SIG-M5 treated with dmso at 0.1 percent for 504 hours (cell line): Measurements from ENCODE around the gene MED7.
"Not testable (repeated sequence)": the region's sequence is repeated elsewhere in the genome, so short reads cannot be mapped to it uniquely, and the experiment has no call there.

ENCODE experiments used
- DNase-seq: peaks from one replicate; lab custom pipeline; 2025; ENCODE audit not compliant: unreplicated experiment; lab: John Stamatoyannopoulos, UW

Gene MED7, protein sequence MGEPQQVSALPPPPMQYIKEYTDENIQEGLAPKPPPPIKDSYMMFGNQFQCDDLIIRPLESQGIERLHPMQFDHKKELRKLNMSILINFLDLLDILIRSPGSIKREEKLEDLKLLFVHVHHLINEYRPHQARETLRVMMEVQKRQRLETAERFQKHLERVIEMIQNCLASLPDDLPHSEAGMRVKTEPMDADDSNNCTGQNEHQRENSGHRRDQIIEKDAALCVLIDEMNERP

GRCh38 chr5:157142317-157143126, at the start of gene MED7:
TSS of gene MED7 (minus strand) at chr5:157142865. CDS start at chr5:157139431, 3,434 bp downstream.
- DNase-seq = peak; percentile 99

GRCh38 chr5:157189223-157189622, 46.6 kb upstream of the MED7 start:
- DNase-seq = no peak

GRCh38 chr5:157188270-157188669, 45.6 kb upstream of the MED7 start:
- no peak for DNase-seq

GRCh38 chr5:157187046-157187754, 44.5 kb upstream of the MED7 start:
- no peak for DNase-seq

- no peak for DNase-seq
Measured at GRCh38 chr5:157186309-157187045, 43.8 kb upstream of the MED7 start.

DNA sequence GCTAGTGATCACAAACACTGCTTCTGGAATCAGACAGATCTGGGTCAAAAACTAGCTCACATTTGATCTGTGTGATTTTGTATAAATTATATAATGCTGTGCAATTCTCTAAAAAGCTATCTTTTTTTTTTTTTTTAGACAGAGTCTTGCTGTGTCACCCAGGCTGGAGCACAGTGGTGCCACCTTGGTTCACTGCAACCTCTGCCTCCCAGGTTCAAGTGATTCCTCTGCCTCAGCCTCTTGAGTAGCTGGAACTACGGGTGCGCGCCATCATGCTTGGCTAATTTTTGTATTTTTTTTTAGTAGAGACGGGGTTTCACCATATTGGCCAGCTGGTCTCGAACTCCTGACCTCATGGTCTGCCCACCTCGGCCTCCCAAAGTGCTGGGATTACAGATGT, 42.5 kb upstream of the MED7 start:
- DNase-seq = not testable (repeated sequence)

- DNase-seq = no peak
Measured at GRCh38 chr5:157184117-157184670, 41.5 kb upstream of the MED7 start.

- no peak for DNase-seq
Measured at GRCh38 chr5:157182143-157182757, 39.6 kb upstream of the MED7 start.

DNA sequence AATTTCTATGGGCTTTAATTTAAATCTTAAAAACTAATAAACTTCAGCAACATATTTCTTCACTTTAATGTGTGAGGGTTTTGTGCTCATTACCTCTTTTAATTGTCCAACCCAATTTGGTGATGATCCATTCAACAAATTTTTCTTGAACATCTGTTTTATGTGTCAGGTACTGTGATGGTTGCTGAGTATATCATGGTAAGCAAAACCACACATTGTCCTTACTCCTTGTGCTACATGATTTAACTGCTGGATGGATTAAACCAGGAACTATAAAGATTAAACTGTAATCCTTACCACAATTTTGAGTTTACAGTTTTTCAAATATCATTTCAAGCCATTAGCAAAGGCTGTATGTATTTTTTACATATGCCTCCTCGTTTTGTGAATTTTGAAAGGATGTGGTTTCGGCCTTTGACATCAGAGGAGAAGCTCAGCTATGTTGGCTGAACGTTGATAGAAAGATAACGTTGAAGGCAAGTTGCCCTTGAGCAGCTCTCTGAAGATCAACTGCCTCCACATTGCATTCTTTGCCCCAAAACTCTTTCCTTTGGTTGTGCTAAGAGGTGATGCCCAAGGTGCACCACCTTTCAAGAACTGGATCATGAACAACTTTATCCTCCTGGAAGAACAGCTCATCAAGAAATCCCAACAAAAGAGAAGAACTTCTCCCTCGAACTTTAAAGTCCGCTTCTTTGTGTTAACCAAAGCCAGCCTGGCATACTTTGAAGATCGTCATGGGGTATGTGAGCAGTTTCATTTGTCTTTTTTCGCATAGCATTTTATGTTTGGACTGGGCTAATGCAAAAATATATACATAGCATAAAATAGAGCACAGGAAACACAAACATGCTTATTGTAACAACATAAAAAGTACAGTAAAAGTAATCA, 38.0 kb upstream of the MED7 start, which contains the start of gene ITK:
Gene ITK (plus strand): TSS at position 467 of the 891 bp plus-strand sequence. CDS start 138 bp downstream, at position 605.
- DNase-seq = no peak

DNA sequence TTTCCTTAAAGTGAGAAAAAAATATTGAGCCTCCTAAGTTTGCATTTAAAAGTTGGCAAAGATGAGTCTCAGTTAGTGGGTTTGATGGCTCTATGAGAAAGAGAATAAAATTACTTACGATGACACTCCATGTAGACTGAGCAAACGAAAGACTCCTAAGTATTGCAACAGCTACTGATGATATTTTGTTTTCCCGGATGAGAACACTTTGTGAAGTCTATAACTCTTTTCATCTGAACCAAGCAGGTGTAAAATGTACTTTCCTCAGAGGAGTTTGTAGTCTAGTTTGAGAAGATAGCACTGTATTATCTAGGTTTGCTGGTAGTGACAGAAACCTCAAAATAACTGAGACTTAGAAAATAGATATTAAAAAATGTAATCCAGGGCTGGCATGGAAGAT, 36.3 kb upstream of the MED7 start:
- DNase-seq = no peak

GRCh38 chr5:157177953-157178352, 35.3 kb upstream of the MED7 start:
- no peak for DNase-seq

DNA sequence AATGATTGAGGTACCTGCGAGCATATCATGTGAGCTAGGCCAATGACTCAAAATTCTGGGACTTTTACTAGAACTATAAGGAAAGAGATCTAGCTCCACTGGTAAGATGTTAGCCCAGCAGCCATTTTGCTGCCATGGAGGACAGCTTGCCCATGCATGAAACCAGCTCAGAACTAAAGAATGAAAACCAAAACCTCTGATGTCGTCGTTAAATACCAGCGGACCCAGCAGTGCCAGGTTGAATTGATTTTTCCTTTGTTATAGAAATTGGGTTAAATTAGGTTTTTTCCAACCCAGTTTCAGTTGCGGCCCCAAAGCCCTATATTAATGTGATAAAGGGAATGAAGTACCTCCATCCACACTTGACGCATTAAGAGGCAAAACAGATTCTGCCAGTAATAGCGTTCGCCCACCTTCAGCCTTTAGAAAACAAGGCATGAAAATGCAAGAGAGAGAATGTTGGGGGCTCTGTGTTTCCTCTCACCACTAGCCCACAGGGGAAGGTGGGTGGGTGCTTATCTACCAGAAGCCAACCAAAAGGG, 32.5 kb upstream of the MED7 start:
- no peak for DNase-seq

DNA sequence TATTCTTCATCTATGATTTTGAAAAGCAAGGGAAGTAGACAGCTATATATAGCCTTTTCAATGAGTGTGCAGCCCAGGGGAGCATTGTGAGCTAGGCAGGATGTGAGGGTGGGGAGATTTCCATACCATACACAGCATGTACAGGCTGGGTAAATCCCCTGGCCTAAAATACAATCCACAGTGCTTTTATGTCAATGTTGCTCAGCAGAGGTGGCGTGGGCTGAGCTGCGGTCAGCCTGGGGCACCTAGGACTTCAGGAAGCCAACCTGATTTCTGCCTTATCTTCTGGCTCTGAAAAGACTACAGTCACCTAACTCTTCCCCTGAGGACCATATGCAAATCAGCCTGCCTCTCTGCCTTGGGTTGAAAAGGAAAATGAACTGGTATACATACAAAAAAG, 29.7 kb upstream of the MED7 start:
- DNase-seq = no peak

GRCh38 chr5:157168286-157168685, 25.6 kb upstream of the MED7 start:
- no peak for DNase-seq

- no peak for DNase-seq
Measured at GRCh38 chr5:157167214-157167621, 24.6 kb upstream of the MED7 start.

DNA sequence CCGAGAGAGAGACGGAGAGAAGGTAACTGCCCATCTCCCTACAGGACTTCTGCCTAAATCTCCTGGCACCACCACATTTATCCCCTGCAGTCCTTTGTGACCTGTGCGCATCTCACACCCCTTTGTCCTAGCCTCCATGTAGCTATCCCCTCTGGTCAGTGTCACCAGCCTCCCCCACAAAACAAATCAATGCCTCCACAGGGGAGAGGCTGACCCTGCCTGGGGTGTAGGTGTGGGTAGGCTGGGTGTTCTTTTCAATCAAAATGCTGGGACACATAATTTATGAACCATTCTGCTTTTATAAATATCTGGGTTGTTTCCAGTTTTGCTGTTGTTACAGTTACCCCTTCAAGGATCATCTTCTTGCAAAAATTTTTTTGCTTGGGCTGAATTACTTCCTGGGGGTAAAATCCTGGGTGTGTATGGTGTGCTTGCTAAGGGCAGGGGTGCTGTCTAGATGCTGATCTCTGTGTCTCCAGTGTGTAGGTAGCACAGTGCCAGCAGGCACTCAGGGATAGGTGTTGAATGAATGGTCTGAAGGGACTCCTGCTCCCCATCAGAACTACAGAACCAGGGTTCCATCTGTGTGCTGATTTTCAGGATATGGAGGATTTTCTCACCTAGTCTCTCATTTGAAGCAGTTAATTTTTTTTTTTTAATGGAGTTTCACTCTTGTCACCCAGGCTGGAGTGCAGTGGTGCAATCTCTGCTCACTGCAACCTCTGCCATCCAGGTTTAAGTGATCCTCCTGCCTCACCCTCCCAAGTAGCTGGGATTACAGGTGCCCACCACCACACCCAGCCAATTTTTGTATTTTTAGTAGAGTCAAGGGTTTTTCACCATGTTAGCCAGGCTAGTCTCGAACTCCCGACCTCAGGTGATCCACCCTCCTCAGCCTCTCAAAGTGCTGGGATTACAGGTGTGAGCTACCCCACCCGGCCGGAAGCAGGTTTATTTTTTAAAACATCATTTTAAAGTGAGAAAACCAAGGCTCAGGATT, 23.8 kb upstream of the MED7 start, which contains the start of gene GARIN3:
Gene GARIN3 (minus strand): TSS at position 51 of the 1,000 bp plus-strand sequence. CDS start 96 bp downstream, outside the sequence.
- DNase-seq = no peak

DNA sequence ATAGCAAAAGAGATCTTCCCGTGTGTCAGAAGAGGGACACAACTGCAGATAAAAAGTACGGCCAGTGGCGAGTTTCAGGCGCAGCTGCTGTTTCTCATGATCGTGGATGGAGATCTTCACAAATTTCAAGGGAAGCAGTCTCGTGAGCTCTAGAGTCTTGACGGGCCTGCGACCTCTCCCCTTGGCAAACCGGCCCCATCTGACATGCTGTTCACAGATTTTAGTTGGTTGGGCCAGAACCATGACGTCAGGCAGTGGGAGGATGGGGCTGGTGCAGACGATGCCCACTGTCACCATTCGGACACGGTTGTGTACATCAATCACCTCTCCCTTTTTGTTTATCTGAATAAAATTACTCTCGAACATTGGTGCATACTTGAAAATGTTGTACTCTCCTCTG, 23.0 kb upstream of the MED7 start:
- DNase-seq = no peak

DNA sequence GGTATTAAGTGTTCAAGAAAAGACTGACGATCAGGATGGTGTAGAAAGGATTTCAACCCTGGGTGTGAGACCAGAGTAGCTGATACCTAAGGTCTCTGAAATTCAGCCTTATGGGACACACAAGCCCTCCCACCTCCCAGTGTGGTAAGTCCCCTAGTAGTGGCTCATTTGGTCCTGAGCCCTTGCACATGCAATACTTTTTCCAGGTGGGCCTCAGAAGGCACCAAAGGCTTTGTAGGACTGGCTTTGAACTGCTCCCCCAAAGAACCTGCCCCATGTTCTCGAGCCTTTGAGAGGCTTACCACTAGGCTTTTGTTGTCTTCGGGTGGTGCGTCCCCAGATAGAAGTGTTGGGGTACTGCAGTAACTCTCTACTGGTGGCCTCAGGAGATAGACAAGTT, 22.6 kb upstream of the MED7 start:
- no peak for DNase-seq
